ENCODE data around the gene TRA2B. TPM values are rescaled to one million over a fixed set of nuclear protein-coding genes. Genes with fewer than 3 reads are reported as not detected.

TRA2B gene
- 427 and 535 TPM in 2 replicates for total RNA-seq (2014; rRNA removed; shearing (Covaris generic))
- 207 and 262 TPM in 2 replicates for polyA plus RNA-seq (2015; cell fraction: cytosol; rRNA removed)
- polyA plus RNA-seq (2015; cell fraction: nucleus; rRNA removed), result 549 and 852 TPM in 2 replicates

GRCh38 chr3:185937689-185938374 lies at the start of gene TRA2B:
Gene TRA2B, minus strand, starts transcription at chr3:185938014. Its CDS starts 154 bp downstream, at chr3:185937860.
- DNase-seq (ENCODE audit: low read depth), result peak; percentile 99

- DNase-seq (ENCODE audit: low read depth), result no peak
Observed at GRCh38 chr3:185986198-185986777, 48.5 kb upstream of the TRA2B start.

- DNase-seq (ENCODE audit: low read depth), result no peak
Observed at GRCh38 chr3:185984203-185984602, 46.4 kb upstream of the TRA2B start.

GRCh38 chr3:185983495-185984141 lies 45.8 kb upstream of the TRA2B start:
- peak; percentile 73 for DNase-seq (ENCODE audit: low read depth)

DNA sequence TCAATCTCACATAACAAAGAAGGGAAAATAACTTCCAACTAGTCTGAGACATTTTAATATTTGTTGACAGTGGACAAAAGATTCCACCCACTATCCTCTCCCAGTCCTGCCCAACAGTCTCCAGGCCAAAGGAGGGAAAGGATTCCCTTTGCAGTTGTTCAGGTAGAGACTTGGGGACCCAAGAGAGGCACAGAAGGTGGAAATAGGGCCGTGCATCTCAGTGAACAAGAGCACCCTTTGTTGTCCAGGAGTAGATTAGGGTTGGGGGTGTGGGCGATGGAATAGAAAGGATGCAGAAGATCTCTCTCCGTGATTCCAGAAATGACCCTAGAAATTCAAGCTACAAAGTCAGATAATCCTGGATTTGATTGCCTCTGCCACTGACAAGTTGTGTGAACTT lies 44.8 kb upstream of the TRA2B start:
- no peak for DNase-seq (ENCODE audit: low read depth)

DNA sequence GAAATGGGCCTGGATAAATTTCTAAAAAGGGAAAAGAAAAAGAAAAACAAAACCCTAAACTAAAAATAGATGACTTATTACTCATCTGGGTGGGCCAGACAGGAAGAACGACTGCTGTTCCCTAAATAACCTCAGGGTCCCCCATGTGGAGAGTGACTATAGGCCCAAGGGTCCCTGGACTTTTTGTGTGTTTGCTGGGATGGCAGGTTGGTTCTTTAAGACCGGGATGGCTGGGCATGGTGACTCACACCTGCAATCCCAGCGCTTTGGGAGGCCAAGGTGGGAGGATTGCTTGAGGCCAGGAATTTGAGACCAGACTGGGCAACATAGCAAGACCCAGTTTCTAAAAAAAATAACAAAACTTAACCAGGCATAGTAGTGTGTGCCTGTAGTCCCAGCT lies 43.8 kb upstream of the TRA2B start:
- peak; percentile 63 for DNase-seq (ENCODE audit: low read depth)

- DNase-seq (ENCODE audit: low read depth), result no peak
Observed at GRCh38 chr3:185979721-185980121, 41.9 kb upstream of the TRA2B start.

GRCh38 chr3:185978516-185978915 lies 40.7 kb upstream of the TRA2B start:
- no peak for DNase-seq (ENCODE audit: low read depth)

- no peak for DNase-seq (ENCODE audit: low read depth)
Observed at GRCh38 chr3:185977679-185978040, 39.8 kb upstream of the TRA2B start.

GRCh38 chr3:185976977-185977678 lies 39.3 kb upstream of the TRA2B start:
- peak; percentile 80 for DNase-seq (ENCODE audit: low read depth)

- DNase-seq (ENCODE audit: low read depth), result no peak
Observed at GRCh38 chr3:185976100-185976499, 38.3 kb upstream of the TRA2B start.

- DNase-seq (ENCODE audit: low read depth), result no peak
Observed at GRCh38 chr3:185971579-185971978, 33.8 kb upstream of the TRA2B start.

DNA sequence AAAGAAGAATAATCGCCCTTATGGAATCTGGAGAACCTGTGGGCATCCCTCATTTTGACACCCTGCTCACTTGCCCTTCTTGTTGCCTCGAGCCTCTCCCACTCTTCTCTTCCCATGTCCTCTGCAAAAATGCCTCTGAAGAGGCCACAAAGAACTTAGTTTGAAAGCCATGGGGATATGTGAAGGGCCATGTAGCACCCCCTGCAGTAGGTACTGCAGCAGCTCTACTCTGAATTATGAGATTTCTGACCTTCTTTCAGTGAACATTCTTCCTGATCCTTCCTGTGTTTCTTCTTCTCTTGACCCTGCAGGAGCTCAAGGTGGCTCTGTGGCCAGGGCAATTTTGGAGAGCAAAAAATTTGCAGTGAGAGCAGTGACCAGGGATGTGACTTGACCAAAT lies 30.4 kb upstream of the TRA2B start:
- DNase-seq (ENCODE audit: low read depth), result no peak

- DNase-seq (ENCODE audit: low read depth), result no peak
Observed at GRCh38 chr3:185966655-185967054, 28.8 kb upstream of the TRA2B start.

GRCh38 chr3:185965496-185965895 lies 27.7 kb upstream of the TRA2B start:
- DNase-seq (ENCODE audit: low read depth), result no peak

DNA sequence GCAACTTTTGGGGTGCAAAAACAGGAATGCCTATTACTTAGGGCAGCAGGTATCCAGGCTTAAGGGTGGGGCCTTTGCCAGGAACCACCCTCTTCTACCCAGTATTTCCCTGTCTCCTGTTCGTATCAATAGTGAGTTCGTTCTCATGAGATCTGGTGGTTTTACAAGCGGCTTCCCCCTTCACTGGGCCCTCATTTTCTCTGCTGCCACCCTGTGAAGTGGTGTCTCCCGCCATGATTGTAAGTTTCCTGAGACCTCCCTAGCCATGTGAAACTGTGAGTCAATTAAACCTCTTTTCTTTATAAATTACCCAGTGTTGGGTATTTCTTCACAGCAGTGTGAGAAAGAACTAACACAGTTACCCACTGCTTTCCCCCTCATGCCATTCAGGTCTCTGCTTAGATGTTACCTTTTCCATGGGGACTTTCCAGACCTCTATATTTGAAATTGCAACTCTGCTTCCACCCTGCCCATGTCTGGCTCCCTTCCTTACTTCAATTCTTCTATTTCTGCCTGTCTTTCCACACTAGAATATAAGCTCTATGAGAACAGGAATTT lies 23.9 kb upstream of the TRA2B start:
- DNase-seq (ENCODE audit: low read depth), result no peak

DNA sequence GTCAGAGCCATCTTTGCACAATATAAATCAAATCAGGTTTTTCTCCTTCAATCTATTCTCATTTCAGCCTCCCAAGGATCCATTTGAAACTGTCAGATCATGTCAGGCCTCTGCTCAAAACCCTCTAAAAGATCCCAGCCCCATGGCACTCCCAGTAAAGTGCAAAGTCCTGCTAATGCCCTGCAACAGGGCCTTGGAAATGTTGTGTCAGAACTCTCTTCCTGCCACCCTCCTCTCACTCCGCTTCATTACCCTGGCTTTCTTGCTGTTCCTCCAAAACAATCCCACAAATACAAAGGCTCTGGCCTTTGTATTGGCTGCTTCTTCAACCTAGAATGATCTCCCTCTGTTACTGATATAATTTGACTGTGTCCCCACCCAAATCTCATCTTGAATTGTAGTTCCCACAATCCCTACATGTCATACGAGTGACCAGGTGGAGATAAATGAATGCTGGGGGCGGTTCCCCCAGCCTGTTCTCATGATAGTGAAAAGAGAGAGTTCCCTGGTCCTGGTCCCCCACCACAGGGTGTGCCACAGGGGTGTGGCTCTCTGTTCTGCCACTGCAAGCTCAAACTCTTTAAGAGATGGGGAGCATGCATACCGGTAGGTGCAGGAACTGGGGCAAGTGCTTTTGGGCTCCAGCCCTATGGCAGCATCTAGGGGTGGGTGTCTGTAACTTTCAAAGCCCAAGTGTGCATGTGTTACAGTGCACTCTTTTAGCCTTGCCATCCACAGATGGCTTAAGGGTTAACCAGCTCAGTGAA lies 22.9 kb upstream of the TRA2B start:
- peak; percentile 40 for DNase-seq (ENCODE audit: low read depth)

- peak; percentile 93 for DNase-seq (ENCODE audit: low read depth)
Observed at GRCh38 chr3:185959609-185960521, 22.1 kb upstream of the TRA2B start.

DNA sequence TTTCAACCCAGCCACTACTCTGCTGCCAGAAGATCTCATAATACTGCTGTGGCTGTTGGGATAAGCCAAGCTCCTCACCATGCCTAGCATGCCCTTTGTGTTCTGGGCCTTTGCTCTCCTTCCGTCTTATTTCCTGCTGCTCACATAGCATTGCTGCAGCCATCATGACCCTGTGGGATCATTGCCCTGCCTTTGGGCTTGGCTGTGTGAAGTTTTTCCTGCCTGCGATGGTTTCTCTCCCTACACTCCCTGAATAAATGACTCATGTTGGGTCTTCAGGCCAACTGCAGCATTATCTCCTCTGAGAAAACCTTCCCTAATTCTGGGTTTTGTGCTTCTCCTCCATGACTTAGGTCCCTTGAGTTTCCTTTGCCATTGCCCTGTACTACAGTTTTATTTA lies 20.8 kb upstream of the TRA2B start:
- DNase-seq (ENCODE audit: low read depth), result peak; percentile 67

GRCh38 chr3:185956244-185956643 lies 18.4 kb upstream of the TRA2B start:
- DNase-seq (ENCODE audit: low read depth), result no peak
